ENCODE data around the gene GRM8. TPM values are rescaled to one million over a fixed set of nuclear protein-coding genes. Genes with fewer than 3 reads are reported as not detected.

The GRM8 gene
- 0.72 and 0.80 TPM in 2 replicates for total RNA-seq (2021)
- percentile 19 among the genes with signal in this experiment for Bru-seq, nascent RNA
- percentile 19 among the genes with signal in this experiment for BruChase-seq, experiment 1, labeled RNA remaining after a 2-hour chase
- percentile 14 among the genes with signal in this experiment for BruChase-seq, experiment 2, labeled RNA remaining after a 6-hour chase
- long read RNA-seq: 0 reads

DNA sequence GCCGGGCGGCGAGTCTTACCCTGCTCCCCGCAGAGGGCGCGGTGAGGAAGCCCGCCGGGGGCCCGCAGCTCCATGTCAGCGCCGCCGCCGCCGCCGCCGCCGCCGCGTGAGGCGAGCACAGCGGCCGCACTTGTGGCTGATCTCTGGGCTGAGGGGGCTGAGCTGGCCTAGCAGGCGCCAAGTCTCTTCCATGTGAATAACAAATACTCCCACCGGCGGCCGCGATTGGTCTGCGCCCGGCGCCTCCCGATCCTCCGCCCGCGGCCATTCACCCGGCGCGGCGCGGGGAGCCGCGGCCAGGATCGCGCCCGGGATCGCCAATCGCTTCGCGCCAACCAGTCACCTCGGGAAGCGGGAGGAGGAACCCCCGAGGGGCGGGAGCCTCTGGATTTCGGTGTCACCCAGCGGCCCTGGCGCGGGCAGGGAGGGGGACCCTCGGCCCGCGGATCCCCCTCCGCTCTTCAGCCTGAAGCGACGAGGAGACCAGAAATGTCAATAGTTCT, at the start of gene GRM8:
Gene GRM8, minus strand, starts transcription at position 164 of the 503 bp plus-strand sequence.
- TF ChIP-seq, protein P1, sequence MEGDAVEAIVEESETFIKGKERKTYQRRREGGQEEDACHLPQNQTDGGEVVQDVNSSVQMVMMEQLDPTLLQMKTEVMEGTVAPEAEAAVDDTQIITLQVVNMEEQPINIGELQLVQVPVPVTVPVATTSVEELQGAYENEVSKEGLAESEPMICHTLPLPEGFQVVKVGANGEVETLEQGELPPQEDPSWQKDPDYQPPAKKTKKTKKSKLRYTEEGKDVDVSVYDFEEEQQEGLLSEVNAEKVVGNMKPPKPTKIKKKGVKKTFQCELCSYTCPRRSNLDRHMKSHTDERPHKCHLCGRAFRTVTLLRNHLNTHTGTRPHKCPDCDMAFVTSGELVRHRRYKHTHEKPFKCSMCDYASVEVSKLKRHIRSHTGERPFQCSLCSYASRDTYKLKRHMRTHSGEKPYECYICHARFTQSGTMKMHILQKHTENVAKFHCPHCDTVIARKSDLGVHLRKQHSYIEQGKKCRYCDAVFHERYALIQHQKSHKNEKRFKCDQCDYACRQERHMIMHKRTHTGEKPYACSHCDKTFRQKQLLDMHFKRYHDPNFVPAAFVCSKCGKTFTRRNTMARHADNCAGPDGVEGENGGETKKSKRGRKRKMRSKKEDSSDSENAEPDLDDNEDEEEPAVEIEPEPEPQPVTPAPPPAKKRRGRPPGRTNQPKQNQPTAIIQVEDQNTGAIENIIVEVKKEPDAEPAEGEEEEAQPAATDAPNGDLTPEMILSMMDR (conservative IDR thresholded peaks at IDR 0.05; ENCODE audit: low read depth, low read length): no peak
- TF ChIP-seq EZH2 (IDR thresholded peaks at IDR 0.05; ENCODE audit: borderline replicate concordance, low read depth, low read length, poor library complexity, severe bottlenecking): peak; percentile 35
- peaks cover 52% of the 10 kb centered on the region for H3K27me3 ChIP-seq (replicated peaks; ENCODE audit: insufficient read depth, low read depth, low read length, poor library complexity)
- H3K4me3 ChIP-seq (ENCODE audit: low read depth, low read length, poor library complexity, severe bottlenecking): peak within 1 kb of the TSS; percentile 65
- DNase-seq (ENCODE audit: low spot score): peak; percentile 43
- no peaks in the 10 kb centered on the region for H3K36me3 ChIP-seq (ENCODE audit: insufficient read depth, low read length, poor library complexity, severe bottlenecking)
- BruUV-seq (replicated peaks): no TSS peak
- peaks cover 18% of the 10 kb centered on the region for H3K4me1 ChIP-seq (ENCODE audit: insufficient read depth, low read length, poor library complexity, severe bottlenecking)
- CTCF ChIA-PET: interaction anchor here (0.9 kb wide), 1 partner anchor 450 kb away, joined by 3 read pairs; no protein-coding TSS in a partner anchor
- H3K9me3 ChIP-seq (ENCODE audit: low read depth, low read length, poor library complexity, severe bottlenecking): no peaks in the 10 kb centered on the region
- intact Hi-C loops (cut with micrococcal nuclease; ENCODE audit: unreplicated experiment): loop anchor here (1.0 to 10.0 kb wide), 3 partner anchors 146 to 451 kb away; no protein-coding TSS in a partner anchor
- no peak within 1 kb of the TSS for H3K27ac ChIP-seq (ENCODE audit: low read depth, low read length, poor library complexity, severe bottlenecking)
- POLR2A ChIA-PET (ENCODE audit: low non-redundant PET): no interaction called here

DNA sequence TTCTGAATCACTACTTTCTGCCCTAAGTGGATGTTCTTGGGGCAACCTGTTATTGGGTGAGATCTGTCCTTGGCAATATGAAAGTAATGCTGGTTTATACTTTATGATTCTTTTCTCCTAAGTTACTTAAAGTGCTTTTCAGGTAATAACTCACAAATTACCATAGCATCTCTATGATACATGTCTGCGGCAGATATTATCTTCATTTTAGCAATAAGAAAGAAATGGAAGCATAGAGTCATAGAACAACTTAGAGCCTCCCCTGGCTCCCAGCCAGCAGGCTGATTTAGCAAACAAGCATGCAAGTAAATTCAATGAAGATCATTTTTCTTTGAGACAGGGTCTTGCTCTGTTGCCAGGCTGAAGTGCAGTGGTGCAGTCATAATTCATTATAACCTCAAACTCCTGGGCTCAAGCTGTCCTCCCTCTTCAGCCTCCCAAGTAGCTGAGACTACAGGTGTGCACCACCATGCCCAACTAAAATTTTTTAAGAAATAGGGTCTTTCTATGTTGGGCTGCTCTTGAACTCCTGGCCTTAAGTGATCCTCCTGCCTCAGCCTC, 38.1 kb upstream of the GRM8 start:
- no peaks in the 10 kb centered on the region for H3K36me3 ChIP-seq (ENCODE audit: insufficient read depth, low read length, poor library complexity, severe bottlenecking)
- intact Hi-C loops (cut with micrococcal nuclease; ENCODE audit: unreplicated experiment): no loop called here
- ChIA-PET POLR2A (ENCODE audit: low non-redundant PET) (no interaction called here), CTCF (no interaction called here)
- H3K27ac ChIP-seq (ENCODE audit: low read depth, low read length, poor library complexity, severe bottlenecking): no peak overlapping the region
- H3K4me1 ChIP-seq (ENCODE audit: insufficient read depth, low read length, poor library complexity, severe bottlenecking): no peaks in the 10 kb centered on the region
- no peak for DNase-seq (ENCODE audit: low spot score)
- no peak for TF ChIP-seq EZH2 (IDR thresholded peaks at IDR 0.05; ENCODE audit: borderline replicate concordance, low read depth, low read length, poor library complexity, severe bottlenecking)
- TF ChIP-seq, protein P1 (conservative IDR thresholded peaks at IDR 0.05; ENCODE audit: low read depth, low read length): no peak
- BruUV-seq (replicated peaks): no TSS peak
- H3K27me3 ChIP-seq (replicated peaks; ENCODE audit: insufficient read depth, low read depth, low read length, poor library complexity): no peaks in the 10 kb centered on the region
- no peaks in the 10 kb centered on the region for H3K9me3 ChIP-seq (ENCODE audit: low read depth, low read length, poor library complexity, severe bottlenecking)
- no peak overlapping the region for H3K4me3 ChIP-seq (ENCODE audit: low read depth, low read length, poor library complexity, severe bottlenecking)

DNA sequence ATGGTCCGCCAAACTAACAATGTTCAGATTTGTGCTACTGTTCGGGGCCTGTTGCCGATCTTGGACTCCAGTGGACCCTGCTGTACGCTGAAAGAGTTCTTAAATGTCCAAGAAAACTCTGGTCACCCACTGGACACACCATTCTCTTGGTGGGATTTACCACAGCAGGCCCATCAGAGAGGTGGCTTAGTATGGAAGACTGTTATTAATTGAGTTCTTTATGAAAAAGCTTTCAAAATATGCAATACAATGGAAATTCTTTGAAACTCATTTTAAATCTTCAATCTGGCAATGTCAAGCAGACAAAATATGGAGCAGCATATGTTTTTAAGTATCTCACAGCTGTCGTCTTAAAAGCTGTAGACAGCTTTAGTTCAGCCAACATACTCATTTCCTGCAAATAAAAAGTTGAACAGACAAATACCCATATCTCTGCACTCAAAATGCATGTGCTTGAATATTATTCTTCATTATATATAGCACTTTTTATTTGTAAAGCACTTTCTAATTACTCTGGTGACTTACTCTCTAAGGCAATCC, 37.4 kb upstream of the GRM8 start:
- Histone ChIP-seq H3K27me3 (replicated peaks; ENCODE audit: insufficient read depth, low read depth, low read length, poor library complexity) (no peaks in the 10 kb centered on the region), H3K36me3 (ENCODE audit: insufficient read depth, low read length, poor library complexity, severe bottlenecking) (no peaks in the 10 kb centered on the region), H3K27ac (ENCODE audit: low read depth, low read length, poor library complexity, severe bottlenecking) (no peak overlapping the region), H3K9me3 (ENCODE audit: low read depth, low read length, poor library complexity, severe bottlenecking) (no peaks in the 10 kb centered on the region), H3K4me3 (ENCODE audit: low read depth, low read length, poor library complexity, severe bottlenecking) (no peak overlapping the region), H3K4me1 (ENCODE audit: insufficient read depth, low read length, poor library complexity, severe bottlenecking) (no peaks in the 10 kb centered on the region)
- intact Hi-C loops (cut with micrococcal nuclease; ENCODE audit: unreplicated experiment): no loop called here
- no TSS peak for BruUV-seq (replicated peaks)
- CTCF ChIA-PET: no interaction called here
- POLR2A ChIA-PET (ENCODE audit: low non-redundant PET): no interaction called here
- DNase-seq (ENCODE audit: low spot score): no peak
- TF ChIP-seq EZH2 (IDR thresholded peaks at IDR 0.05; ENCODE audit: borderline replicate concordance, low read depth, low read length, poor library complexity, severe bottlenecking): no peak
- TF ChIP-seq, protein P1 (conservative IDR thresholded peaks at IDR 0.05; ENCODE audit: low read depth, low read length): no peak
